NB4 (cell line): ENCODE data around the gene JAK2.
A peak's percentile ranks its signal among the peaks of the same experiment; 100 is the strongest.

ENCODE experiments used
- DNase-seq: peaks from one replicate; pipeline ENCODE4 v3.0.0; 2010; ENCODE audit warnings: low read depth
- H3K4me3 ChIP-seq: one replicate; pipeline ENCODE4 v1.5.1; 2011; ENCODE audit warnings: mild to moderate bottlenecking, low read depth, low read length, moderate library complexity
- MYC ChIP-seq: IDR thresholded peaks from 2 replicates; pipeline ENCODE4 v1.6.1; 2011; ENCODE audit warnings: low read depth, low read length
- POLR2A ChIP-seq: IDR thresholded peaks from 2 replicates; pipeline ENCODE4 v1.6.1; 2011; ENCODE audit warnings: mild to moderate bottlenecking; ENCODE audit not compliant: insufficient read length; ENCODE audit errors: extremely low read depth
- TF ChIP-seq, protein P1 (sequence below): IDR thresholded peaks from 2 replicates; pipeline ENCODE4 v1.6.1; 2011; ENCODE audit warnings: low read depth, low read length
- TF ChIP-seq, protein P2 (sequence below): IDR thresholded peaks from one replicate; pipeline ENCODE4 v1.5.1; 2012; ENCODE audit warnings: low read depth, low read length

The JAK2 gene

DNA sequence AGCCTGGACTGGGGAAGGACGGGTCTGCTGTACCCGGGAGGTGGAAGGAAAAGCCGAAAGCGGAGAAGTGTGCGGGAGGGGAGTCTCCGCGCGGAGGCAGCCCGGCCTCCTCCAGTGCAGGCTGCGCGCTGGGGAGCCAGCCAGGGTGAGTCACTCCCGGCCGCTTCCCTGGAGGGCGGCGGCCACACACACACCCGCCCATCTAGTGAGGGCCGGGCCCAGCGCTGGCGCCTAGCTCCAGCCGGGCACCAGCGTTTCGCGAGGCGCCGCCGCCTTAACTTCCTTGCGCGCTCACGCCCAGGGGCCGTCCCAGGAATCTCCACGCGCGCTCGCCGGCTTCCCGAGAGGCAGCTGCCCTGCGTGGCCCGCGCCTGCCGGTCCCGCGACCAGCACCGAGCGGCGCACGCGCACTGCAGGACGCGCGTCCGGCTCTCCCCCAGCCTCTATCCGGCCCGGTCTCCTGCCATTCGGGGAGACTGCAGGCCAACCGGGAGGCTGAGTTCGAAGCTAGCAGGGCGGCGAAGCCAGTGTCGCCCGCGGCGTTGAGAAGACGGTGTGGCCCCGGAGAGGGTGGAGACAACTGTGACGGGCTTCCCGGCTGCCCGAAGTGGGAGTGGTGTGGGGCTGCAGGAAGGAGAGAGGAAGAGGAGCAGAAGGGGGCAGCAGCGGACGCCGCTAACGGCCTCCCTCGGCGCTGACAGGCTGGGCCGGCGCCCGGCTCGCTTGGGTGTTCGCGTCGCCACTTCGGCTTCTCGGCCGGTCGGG lies at the start of gene JAK2:
Gene JAK2, plus strand, starts transcription at position 652 of the 765 bp plus-strand sequence. CDS start 36,716 bp downstream, outside the sequence.
- H3K4me3 ChIP-seq = peak within 1 kb of the TSS; percentile 76
- TF ChIP-seq POLR2A (peak; percentile 80), MYC (peak; percentile 73)
- TF ChIP-seq, protein P1, sequence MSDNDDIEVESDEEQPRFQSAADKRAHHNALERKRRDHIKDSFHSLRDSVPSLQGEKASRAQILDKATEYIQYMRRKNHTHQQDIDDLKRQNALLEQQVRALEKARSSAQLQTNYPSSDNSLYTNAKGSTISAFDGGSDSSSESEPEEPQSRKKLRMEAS = no peak; the same call in 1 of the 2 replicates
- TF ChIP-seq, protein P2, sequence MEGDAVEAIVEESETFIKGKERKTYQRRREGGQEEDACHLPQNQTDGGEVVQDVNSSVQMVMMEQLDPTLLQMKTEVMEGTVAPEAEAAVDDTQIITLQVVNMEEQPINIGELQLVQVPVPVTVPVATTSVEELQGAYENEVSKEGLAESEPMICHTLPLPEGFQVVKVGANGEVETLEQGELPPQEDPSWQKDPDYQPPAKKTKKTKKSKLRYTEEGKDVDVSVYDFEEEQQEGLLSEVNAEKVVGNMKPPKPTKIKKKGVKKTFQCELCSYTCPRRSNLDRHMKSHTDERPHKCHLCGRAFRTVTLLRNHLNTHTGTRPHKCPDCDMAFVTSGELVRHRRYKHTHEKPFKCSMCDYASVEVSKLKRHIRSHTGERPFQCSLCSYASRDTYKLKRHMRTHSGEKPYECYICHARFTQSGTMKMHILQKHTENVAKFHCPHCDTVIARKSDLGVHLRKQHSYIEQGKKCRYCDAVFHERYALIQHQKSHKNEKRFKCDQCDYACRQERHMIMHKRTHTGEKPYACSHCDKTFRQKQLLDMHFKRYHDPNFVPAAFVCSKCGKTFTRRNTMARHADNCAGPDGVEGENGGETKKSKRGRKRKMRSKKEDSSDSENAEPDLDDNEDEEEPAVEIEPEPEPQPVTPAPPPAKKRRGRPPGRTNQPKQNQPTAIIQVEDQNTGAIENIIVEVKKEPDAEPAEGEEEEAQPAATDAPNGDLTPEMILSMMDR = peak; percentile 16
- peak; percentile 100 for DNase-seq

DNA sequence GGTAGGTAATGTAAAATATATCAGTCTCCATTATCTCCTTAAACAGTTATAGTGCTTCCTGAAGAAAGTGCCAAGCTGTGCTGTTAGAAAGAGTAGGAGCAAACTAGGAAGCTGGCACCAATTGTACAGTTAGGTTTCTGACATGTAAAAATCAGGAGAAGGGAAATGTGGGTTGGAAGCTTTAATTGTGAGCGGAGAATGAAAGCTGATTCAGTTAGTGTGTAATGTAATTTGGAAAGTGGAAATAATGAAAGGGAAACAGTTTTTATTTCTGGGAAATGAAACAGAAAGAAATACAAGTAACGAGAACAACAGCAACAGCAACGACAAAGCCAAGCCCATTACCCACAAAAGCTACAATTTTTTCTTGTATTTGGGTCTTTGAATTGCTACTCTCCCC lies 48.8 kb upstream of the JAK2 start:
- DNase-seq = no peak
- TF ChIP-seq, protein P1 = no peak
- TF ChIP-seq POLR2A (no peak), MYC (no peak)
- TF ChIP-seq, protein P2 = no peak
- H3K4me3 ChIP-seq = no peak overlapping the region

DNA sequence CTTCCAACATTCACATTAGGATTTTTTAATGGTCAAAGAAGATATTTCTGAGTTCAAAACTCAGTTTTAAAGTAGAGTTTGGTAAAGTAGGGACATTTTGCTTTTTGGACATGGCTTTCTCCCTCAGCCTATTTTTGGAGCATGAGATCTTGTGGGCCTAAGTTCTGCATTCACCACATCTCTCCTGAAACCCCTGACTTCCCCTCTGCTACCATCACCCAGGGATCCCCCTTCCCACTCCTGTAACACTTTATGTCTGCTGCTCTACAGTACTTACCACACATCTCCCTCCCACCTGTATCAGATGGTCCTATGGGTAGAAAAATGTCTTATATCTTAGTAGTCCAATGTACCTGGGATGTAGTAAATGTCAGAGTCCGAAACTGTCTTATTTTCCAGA lies 48.2 kb upstream of the JAK2 start:
- TF ChIP-seq, protein P2 = no peak
- TF ChIP-seq POLR2A (no peak), MYC (no peak)
- TF ChIP-seq, protein P1 = no peak
- no peak overlapping the region for H3K4me3 ChIP-seq
- DNase-seq = peak; percentile 39

DNA sequence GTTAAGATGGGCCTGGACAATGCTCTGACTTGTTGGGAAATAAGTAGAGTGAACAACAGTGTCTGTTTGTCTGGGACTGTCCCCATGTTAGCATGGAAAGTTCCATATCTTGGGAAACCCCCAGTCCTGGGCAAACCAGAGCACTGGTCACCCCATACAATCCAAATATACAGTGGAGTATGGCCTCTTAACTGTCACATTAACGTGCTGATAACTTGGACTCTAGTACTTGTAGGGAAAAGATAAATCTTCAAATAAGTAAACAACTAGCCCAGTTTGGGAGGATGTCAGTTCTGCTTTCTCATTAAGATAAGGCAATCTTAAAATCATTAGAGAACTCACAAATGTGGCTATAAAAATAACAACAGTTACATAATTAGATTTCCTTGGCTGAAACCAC lies 47.6 kb upstream of the JAK2 start:
- peak; percentile 21 for DNase-seq
- TF ChIP-seq MYC (no peak), POLR2A (no peak)
- no peak overlapping the region for H3K4me3 ChIP-seq

DNA sequence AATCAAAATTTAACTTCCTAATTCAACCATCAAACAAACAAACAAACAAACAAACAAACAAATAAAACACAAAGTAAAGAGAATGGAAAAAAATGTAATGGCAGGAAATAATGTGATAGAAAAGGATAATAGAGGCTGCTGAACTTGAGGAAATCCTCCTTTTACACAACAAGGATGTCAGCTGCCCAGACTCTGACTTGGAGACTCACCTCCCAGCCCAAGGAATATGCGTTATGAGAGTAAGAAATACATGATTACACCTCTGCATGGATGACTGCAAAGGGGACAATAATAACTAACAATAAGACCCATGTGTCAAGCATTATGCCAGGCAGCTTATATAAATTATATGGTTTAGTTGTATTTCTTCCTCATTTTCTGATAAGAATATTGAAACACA lies 46.6 kb upstream of the JAK2 start:
- TF ChIP-seq, protein P2 = no peak
- TF ChIP-seq, protein P1 = no peak
- TF ChIP-seq POLR2A = no peak
- TF ChIP-seq MYC = no peak
- H3K4me3 ChIP-seq = no peak overlapping the region
- no peak for DNase-seq

DNA sequence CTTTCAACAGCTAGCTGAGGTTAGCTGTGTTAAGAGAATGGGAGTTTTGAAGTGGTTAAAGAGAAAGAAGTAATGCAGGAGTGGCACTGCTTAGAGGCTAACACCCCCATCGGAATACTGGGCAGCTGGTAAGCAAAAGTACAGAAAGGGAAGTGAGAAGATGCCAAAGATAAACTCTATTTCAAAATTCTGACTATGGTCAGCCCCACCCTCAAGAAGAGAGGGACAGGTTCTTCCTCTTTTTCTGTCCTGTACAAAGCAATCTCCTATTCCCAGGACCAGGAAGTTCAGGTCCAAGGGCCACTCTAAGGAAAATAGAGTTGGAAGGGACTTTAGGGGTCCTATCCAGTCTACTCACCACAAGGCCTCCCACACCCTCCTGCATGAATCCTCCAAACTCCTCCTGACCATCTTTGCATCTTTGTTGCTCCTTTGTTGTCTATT lies 45.9 kb upstream of the JAK2 start:
- TF ChIP-seq MYC = peak; percentile 69
- TF ChIP-seq, protein P2 = no peak
- TF ChIP-seq, protein P1 = peak; percentile 68
- H3K4me3 ChIP-seq = no peak overlapping the region
- DNase-seq = peak; percentile 98
